Measurements from ENCODE around the gene TNK2.
"Not testable (repeated sequence)": the region's sequence is repeated elsewhere in the genome, so short reads cannot be mapped to it uniquely, and the experiment has no call there.

DNA sequence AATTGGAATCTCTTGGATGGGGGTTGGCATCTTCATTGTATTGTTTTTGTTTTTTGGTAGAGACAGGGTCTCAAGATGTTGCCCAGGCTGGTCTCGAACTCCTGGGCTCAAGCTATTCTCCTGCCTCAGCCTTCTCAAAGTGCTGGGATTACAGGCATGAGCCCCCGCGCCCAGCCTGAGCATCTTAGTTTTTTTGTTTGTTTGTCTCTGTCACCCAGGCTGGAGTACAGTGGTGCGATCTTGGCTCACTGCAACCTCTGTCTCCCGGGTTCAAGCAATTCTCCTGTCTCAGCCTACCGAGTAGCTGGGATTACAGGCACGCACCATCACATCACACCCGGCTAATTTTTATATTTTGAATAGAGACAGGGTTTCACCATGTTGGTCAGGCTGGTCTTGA is 5.8 kb upstream of the TNK2 start:
- TF ChIP-seq CTCF, POLR2A (IDR thresholded peaks at IDR 0.05): not testable (repeated sequence)
